GM21717 (cell line): ENCODE results near the gene MARCHF3.
"Not testable (repeated sequence)": the region's sequence is repeated elsewhere in the genome, so short reads cannot be mapped to it uniquely, and the experiment has no call there.

ENCODE experiments used
- ATAC-seq: cut with Tn5 transposase; IDR thresholded peaks from one replicate; pipeline ENCODE4 v1.9.1; 2021; ENCODE audit warnings: mild to moderate bottlenecking, moderate library complexity; ENCODE audit not compliant: unreplicated experiment

MARCHF3 gene

GRCh38 chr5:126961128-126961527, 69.2 kb downstream of the MARCHF3 start:
- ATAC-seq: no peak

GRCh38 chr5:126959188-126959587, 71.2 kb downstream of the MARCHF3 start:
- no peak for ATAC-seq

- ATAC-seq: no peak
These were observed 73.4 kb downstream of the MARCHF3 start for GRCh38 chr5:126956991-126957390.

DNA sequence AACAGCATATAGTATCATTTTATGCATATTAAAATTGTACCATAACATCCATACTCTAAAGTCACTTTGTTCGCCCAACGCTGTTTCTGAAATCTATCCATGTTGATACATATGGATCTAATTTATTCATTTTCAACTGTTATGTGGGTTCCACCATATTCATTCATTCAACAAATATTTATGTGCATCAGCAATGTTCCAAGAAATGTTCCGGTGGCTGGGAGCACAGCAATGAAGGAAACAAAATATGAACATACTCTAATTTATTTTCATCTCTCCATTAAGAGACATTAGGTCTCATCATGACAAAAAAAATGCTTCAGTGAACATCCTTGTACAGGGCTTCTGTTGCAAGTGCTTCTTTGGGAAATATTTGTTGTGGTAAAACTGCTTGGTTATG, 75.4 kb downstream of the MARCHF3 start:
- no peak for ATAC-seq

GRCh38 chr5:126953640-126954039, 76.7 kb downstream of the MARCHF3 start:
- no peak for ATAC-seq

- ATAC-seq: no peak
These were observed 80.9 kb downstream of the MARCHF3 start for GRCh38 chr5:126949475-126949874.

DNA sequence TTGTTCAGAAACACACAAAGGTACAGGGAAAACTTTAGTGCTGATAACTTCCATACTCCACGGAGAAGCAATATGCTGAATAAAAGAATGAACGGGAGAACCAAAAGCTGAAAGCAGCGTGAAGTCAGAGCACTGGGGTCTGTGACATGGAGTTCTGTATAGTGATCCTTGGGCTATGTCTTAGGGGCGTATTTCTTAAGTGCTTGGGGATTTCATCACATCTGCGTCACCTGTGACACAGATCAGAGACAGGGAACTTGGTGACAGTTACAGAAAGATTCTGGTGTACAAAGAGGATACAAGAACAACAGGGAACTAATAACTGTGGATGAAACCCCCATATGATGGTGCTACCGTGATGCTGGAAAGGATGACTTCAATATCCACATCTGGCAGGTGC, 81.9 kb downstream of the MARCHF3 start:
- no peak for ATAC-seq

DNA sequence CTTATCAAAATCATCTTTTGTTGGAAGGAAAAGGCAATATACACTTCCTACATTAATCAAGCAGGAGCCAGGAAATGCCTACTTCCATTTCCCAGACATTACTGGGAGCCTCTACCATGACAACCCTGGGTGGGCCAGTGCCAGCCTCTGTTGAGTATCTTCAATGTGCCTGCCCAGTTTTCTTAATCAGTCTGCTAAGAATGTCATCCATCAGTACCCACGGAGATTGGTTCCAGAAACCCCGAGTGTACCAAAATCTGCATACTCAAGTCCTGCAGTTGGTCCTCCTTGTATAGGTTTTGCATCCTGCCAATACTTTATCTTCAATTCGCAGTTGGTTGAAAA, 82.4 kb downstream of the MARCHF3 start:
- no peak for ATAC-seq

DNA sequence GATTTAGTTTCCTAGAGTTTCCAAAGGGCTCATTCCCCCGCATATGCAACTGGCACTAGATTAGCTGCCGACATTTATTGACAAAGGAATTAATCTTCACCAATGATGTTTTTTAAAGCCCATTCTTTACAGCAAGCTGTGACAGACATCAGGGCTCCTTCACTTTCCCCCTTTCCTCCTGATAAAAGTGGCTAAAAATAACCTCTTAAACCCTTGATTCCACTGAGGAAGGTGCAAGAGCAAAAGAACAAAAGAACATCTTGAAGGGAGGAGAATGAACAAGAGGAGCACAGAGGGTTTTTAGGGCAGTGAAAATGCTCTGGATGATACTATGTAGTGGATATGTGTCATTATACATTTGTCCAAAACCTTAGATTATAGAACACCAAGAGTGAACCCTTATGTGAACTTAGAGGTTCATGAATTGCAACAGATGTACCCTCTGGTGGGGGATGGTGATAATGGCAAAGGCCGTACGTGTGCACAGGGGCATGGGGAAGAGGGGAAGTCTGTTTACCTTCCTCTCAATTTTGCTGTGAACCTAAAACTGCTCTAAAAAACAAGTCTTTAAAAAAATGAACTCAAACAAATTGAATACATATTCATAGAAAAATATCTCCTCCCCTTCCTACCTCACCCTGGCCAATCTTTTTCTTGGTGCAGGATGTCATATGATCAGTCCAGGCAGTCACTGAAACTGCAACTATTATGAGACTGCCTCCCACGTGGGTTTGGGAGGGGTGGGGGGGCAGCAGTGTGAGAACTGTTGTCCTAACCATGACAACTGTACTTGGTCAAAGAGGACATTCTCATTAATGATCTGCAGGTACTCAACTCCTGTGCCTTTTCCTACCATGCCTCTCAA, 83.0 kb downstream of the MARCHF3 start:
- ATAC-seq: peak; percentile 86

- ATAC-seq: not testable (repeated sequence)
These were observed 87.5 kb downstream of the MARCHF3 start for GRCh38 chr5:126942908-126943307.

GRCh38 chr5:126941403-126941802, 89.0 kb downstream of the MARCHF3 start:
- ATAC-seq: no peak

GRCh38 chr5:126939887-126940286, 90.5 kb downstream of the MARCHF3 start:
- ATAC-seq: no peak

GRCh38 chr5:126938466-126938865, 91.9 kb downstream of the MARCHF3 start:
- no peak for ATAC-seq

- no peak for ATAC-seq
These were observed 92.6 kb downstream of the MARCHF3 start for GRCh38 chr5:126937771-126938170.

DNA sequence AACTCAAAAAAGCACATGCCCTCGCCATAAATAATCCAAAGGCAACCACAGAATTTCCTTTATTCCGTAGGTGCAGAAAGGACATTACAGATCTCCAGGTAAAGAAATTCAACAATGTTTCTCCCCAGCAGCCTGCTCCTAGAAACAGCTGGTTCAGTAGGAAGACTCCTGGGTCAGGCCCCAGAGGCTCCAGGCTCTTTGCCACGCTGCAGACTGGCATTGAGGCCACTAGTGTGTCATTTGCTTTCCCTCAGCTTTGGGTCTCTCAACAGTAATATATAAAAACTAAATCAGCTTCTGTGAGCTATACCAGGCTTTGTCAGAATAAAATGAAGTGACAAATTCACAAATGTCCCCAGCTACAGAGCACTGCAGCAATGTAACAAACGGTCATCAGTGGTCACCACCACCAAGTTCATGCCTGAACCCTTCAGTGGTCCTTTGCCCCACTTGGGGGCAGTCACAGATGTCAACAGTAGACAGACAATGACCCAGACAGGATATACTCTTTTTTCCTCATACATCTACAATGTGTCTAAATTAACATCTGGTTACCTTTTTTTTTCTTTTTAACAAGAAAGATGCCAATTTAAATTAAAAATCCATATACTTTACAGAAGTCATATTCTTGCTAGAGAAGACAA, 93.5 kb downstream of the MARCHF3 start:
- ATAC-seq: no peak

DNA sequence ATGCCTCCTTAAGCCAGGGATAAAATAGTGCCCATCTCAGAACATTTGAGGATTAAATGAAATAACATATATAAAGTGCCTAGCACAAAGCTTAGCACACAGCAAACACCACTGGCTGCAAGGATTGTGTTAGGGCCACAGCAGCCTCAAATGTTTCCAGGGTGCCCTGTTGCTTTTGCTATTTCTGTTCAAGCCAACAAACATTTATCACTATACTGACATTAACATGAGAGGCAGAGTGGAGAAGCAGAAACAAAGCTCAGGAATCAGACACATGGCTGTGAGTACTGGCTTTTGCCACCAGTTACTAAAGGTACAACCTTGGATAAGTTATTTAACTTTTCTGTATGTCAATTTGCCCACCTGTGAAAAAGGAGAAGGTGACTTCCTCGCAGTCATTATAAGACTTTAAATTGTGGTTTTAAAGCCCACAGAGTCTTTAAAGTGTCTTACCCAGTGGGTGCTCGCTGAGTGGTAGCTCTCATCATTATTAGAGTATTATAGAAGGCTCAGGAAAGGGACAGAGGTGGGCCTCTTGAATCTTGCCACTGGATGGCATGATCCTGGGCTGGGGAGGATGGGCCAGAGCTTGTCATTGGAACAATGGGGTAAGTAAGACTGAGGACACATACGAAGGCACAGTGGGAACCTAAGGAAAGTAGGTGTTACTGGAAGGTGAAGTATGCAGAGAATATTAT, 98.2 kb downstream of the MARCHF3 start:
- no peak for ATAC-seq

- no peak for ATAC-seq
These were observed 102.3 kb downstream of the MARCHF3 start for GRCh38 chr5:126928041-126928440.

DNA sequence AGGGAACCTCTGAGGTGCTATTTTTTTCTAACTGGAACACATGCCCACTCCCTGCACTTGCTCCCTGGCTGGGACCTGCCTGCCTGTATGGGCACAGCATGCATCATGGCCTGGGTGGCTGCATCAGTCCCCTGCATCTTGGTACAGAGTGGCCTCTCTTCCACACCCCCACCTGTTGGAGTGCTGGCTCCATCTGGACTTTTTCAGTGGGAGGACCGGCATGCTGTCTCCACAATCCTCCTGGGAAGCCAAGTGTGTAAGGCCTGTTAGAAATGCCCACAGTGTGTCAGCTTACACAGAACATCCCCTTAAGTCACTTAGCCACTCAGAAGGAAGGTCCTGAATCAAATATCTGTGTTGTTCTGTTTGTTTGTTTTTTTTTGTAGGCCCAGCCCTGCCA, 102.9 kb downstream of the MARCHF3 start:
- ATAC-seq: no peak

DNA sequence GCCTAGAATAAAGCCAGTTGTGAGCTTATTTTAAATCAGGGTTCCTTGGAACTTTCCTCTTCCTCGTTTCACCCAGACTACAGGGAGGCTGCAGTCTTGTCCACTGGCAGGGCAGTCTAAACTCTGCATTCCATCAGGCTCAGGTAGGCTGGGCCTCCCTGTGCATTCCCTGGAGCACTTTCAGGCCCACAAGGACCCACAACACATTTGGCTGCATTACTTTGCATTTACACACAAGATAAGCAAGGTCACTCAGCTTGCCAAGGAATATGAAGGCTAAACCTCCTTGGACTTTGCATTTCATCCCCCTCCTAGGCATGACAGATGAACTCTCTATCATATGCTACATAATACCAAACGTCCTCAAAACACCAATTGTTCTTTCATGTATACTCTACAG, 104.2 kb downstream of the MARCHF3 start:
- ATAC-seq: no peak

- no peak for ATAC-seq
These were observed 104.9 kb downstream of the MARCHF3 start for GRCh38 chr5:126925482-126925881.

DNA sequence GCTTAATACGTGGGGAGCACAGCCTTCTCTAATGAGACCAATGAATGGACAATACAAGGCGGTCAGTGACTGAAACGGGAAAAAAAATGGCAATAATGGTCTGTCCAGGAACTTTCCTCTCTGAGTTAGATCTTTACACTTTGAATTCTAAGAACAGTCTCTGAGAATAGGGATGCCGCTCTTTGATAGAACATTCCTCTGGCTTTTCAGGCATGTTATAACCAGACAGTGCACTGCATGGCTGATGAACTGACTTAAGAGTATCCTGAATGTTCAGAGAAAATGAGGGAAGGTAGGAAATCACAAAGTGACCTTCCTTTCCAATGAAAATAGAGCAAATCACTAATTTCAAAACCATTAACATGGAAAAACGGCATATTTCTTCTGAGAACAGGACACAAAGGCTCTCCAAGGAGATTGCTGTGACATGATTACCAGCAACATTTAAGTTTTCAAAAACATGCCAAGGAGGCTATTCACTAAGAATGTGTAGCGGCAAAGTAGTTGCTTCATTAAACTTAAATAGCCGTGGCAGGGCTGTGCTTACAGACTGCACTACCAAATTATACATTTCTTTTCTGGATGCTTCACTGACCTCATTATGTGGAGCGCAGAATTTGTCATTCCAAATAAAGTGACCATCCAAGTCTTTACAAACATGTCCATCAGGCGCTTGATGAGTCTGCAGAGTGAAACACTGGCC, 105.9 kb downstream of the MARCHF3 start:
- ATAC-seq: no peak
